IMR-90 (cell line): ENCODE results near the gene LIN7B. TPM values are rescaled to one million over a fixed set of nuclear protein-coding genes. Genes with fewer than 3 reads are reported as not detected.

Experiments used
- ATAC-seq: fragments of 200-7000 bp; cut with Tn5 transposase; 2 replicates; pipeline ENCODE4 v1.9.1; 2020; ENCODE audit warnings: low read depth, mild to moderate bottlenecking, moderate library complexity
- BruUV-seq: library from RNA; stranded (reverse); fragments of 400-500 nt; replicated peaks from 2 replicates; lab custom pipeline; 2021; lab: Mats Ljungman, UMichigan
- CTCF ChIA-PET: fragments of 300-600 bp; formaldehyde crosslinking; extraction: SDS; loops from one replicate; lab custom pipeline; 2021; ENCODE audit warnings: antibody characterized with exemption; lab: Yijun Ruan, JAX
- POLR2A ChIA-PET: fragments of 300-600 bp; sonication (Branson Sonifier 250); formaldehyde crosslinking; loops from one replicate; lab custom pipeline; 2022; ENCODE audit warnings: antibody characterized with exemption; ENCODE audit not compliant: unreplicated experiment; lab: Charles Lee
- DNase-seq: peaks from one replicate; pipeline ENCODE4 v3.0.0; 2013
- H2AFZ ChIP-seq: replicated peaks from 2 replicates; pipeline ENCODE3; 2013; ENCODE audit warnings: low read length, mild to moderate bottlenecking; ENCODE audit not compliant: poor library complexity
- H2AK5ac ChIP-seq: 2 replicates; pipeline ENCODE4 v1.6.1; 2013; ENCODE audit warnings: low read depth, low read length, inconsistent platforms
- H2AK9ac ChIP-seq: replicated peaks from 2 replicates; pipeline ENCODE3; 2013; ENCODE audit warnings: mild to moderate bottlenecking, low read depth, low read length, moderate library complexity; ENCODE audit not compliant: poor library complexity
- H2BK120ac ChIP-seq: 2 replicates; pipeline ENCODE4 v1.6.1; 2013; ENCODE audit warnings: low read depth, low read length, inconsistent platforms
- H2BK15ac ChIP-seq: 3 replicates; pipeline ENCODE4 v1.6.1; 2013; ENCODE audit warnings: low read depth, low read length, inconsistent platforms
- H2BK20ac ChIP-seq: 2 replicates; pipeline ENCODE4 v1.6.1; 2013; ENCODE audit warnings: low read depth, mild to moderate bottlenecking, inconsistent platforms, low read length, moderate library complexity
- H2BK5ac ChIP-seq: 2 replicates; pipeline ENCODE4 v1.6.1; 2013; ENCODE audit warnings: mild to moderate bottlenecking, low read depth, low read length, inconsistent platforms; ENCODE audit not compliant: poor library complexity, severe bottlenecking
- H3K14ac ChIP-seq: replicated peaks from 2 replicates; pipeline ENCODE4 v1.6.1; 2013; ENCODE audit warnings: low read depth, low read length, inconsistent platforms
- H3K18ac ChIP-seq: 2 replicates; pipeline ENCODE4 v1.6.1; 2013; ENCODE audit warnings: low read depth, low read length, control low read depth
- H3K23ac ChIP-seq: 2 replicates; pipeline ENCODE4 v1.6.1; 2013; ENCODE audit warnings: low read depth, low read length, inconsistent platforms
- H3K27ac ChIP-seq: 2 replicates; pipeline ENCODE4 v1.5.1; 2013; ENCODE audit warnings: mild to moderate bottlenecking, control low read depth, low read length; ENCODE audit not compliant: insufficient read depth
- H3K27me3 ChIP-seq: 2 replicates; pipeline ENCODE4 v1.6.1; 2013; ENCODE audit warnings: low read length; ENCODE audit not compliant: control insufficient read depth, insufficient read depth
- H3K36me3 ChIP-seq: 2 replicates; pipeline ENCODE4 v1.6.1; 2013; ENCODE audit warnings: low read length, mixed read lengths; ENCODE audit not compliant: control insufficient read depth, insufficient read depth
- H3K4ac ChIP-seq: 2 replicates; pipeline ENCODE4 v1.6.1; 2013; ENCODE audit warnings: low read depth, low read length, inconsistent platforms
- H3K4me1 ChIP-seq: 2 replicates; pipeline ENCODE4 v1.6.1; 2013; ENCODE audit warnings: low read length, mixed read lengths; ENCODE audit not compliant: control insufficient read depth, insufficient read depth
- H3K4me2 ChIP-seq: 2 replicates; pipeline ENCODE4 v1.6.1; 2013; ENCODE audit warnings: low read depth, mild to moderate bottlenecking, control low read depth, low read length, moderate library complexity
- H3K4me3 ChIP-seq: 2 replicates; pipeline ENCODE4 v1.5.1; 2013; ENCODE audit warnings: low read depth, mild to moderate bottlenecking, control low read depth, low read length, moderate library complexity; ENCODE audit not compliant: insufficient read depth
- H3K56ac ChIP-seq: 2 replicates; pipeline ENCODE4 v1.6.1; 2013; ENCODE audit warnings: low read length, inconsistent platforms; ENCODE audit not compliant: insufficient read depth; ENCODE audit errors: extremely low read depth
- H3K79me1 ChIP-seq, 2 experiments: 2 replicates each; pipeline ENCODE4 v1.6.1; 2013; ENCODE audit warnings: low read length in 2 of 2, inconsistent platforms in 1 of 2, low read depth in 1 of 2
- H3K9ac ChIP-seq: 2 replicates; pipeline ENCODE4 v1.6.1; 2013; ENCODE audit warnings: low read depth, low read length, control low read depth
- H3K9me1 ChIP-seq: 2 replicates; pipeline ENCODE4 v1.6.1; 2013; ENCODE audit warnings: low read length, inconsistent platforms; ENCODE audit not compliant: insufficient read depth
- H3K9me3 ChIP-seq: 2 replicates; pipeline ENCODE4 v1.6.1; 2013; ENCODE audit warnings: low read length; ENCODE audit not compliant: control insufficient read depth, insufficient read depth
- H4K20me1 ChIP-seq: 2 replicates; pipeline ENCODE4 v1.6.1; 2013; ENCODE audit warnings: low read length, inconsistent platforms; ENCODE audit not compliant: insufficient read depth
- H4K5ac ChIP-seq: 2 replicates; pipeline ENCODE4 v1.6.1; 2013; ENCODE audit warnings: mild to moderate bottlenecking, low read depth, low read length, control low read depth
- H4K8ac ChIP-seq, 2 experiments: 2 replicates each; pipeline ENCODE4 v1.6.1; 2013; ENCODE audit warnings: low read depth in 2 of 2, low read length in 2 of 2, control low read depth in 1 of 2, inconsistent platforms in 1 of 2
- H4K91ac ChIP-seq: 2 replicates; pipeline ENCODE4 v1.6.1; 2013; ENCODE audit warnings: low read depth, low read length, inconsistent platforms; ENCODE audit not compliant: insufficient read depth
- CEBPB ChIP-seq: IDR thresholded peaks from 2 replicates; pipeline ENCODE4 v1.6.1; 2012; ENCODE audit warnings: low read depth, low read length, improper control_type of control experiment
- MAZ ChIP-seq: IDR thresholded peaks from 2 replicates; pipeline ENCODE4 v1.6.1; 2012; ENCODE audit warnings: low read depth, mild to moderate bottlenecking, low read length, improper control_type of control experiment, moderate library complexity, borderline replicate concordance
- MXI1 ChIP-seq: IDR thresholded peaks from 2 replicates; pipeline ENCODE4 v1.6.1; 2012; ENCODE audit warnings: low read depth, mild to moderate bottlenecking, low read length, moderate library complexity, borderline replicate concordance
- RAD21 ChIP-seq: IDR thresholded peaks from 2 replicates; pipeline ENCODE4 v1.6.1; 2012; ENCODE audit warnings: low read length, improper control_type of control experiment
- RCOR1 ChIP-seq: IDR thresholded peaks from 2 replicates; pipeline ENCODE4 v1.6.1; 2012; ENCODE audit warnings: mild to moderate bottlenecking, low read length, improper control_type of control experiment; ENCODE audit not compliant: insufficient replicate concordance
- RFX5 ChIP-seq: IDR thresholded peaks from 2 replicates; pipeline ENCODE4 v1.8.0; 2012; ENCODE audit warnings: low read depth, mild to moderate bottlenecking, low read length, moderate library complexity
- WGBS, 2 experiments: methylation state at CpG; one replicate each; pipeline versions ENCODE4 v1.1.5 to v1.1.7; 2013; ENCODE audit warnings: missing lambda C conversion rate in 2 of 2; ENCODE audit not compliant: insufficient read length in 1 of 2; ENCODE audit errors: extremely low coverage in 2 of 2; 5-methylcytosine and 5-hydroxymethylcytosine counted together
- dilution Hi-C: fragments of 300-500 bp; cut with HindIII; formaldehyde crosslinking; loops from one replicate; pipeline ENCODE4 v1.14.3; 2018; ENCODE audit warnings: low sequenced_read_pairs; ENCODE audit not compliant: unreplicated experiment
- in situ Hi-C: fragments of 300-500 bp; cut with MboI; formaldehyde crosslinking; loops from 3 replicates; pipeline ENCODE4 v1.14.3; 2019; ENCODE audit warnings: low sequenced_read_pairs, inconsistent platforms, mixed read lengths
- intact Hi-C: fragments of 100-400 bp; cut with micrococcal nuclease; formaldehyde crosslinking; loops from 2 replicates; pipeline ENCODE4 v1.10.0; 2022
- polyA plus RNA-seq, 3 experiments: library from polyadenylated mRNA; depleted of rRNA; stranded (reverse); fragments of >200 nt; gene quantifications; 2 replicates each; pipeline ENCODE4 v1.2.3, GENCODE V29; 2012; ENCODE audit warnings: low replicate concordance in 1 of 3
- total RNA-seq: library from RNA; depleted of rRNA; stranded (reverse); fragments of >200 nt; gene quantifications from 2 replicates; pipeline ENCODE4 v1.2.3, GENCODE V29; 2012
- TF ChIP-seq, protein P1 (sequence below): fragments of 150-350 bp; IDR thresholded peaks from 2 replicates; pipeline ENCODE4 v1.6.1; 2017; ENCODE audit warnings: mild to moderate bottlenecking, antibody characterized with exemption, low read length, low read depth
- TF ChIP-seq, protein P2 (sequence below): fragments of 150-350 bp; IDR thresholded peaks from 2 replicates; pipeline ENCODE4 v1.6.1; 2016; ENCODE audit warnings: low read depth, mild to moderate bottlenecking, low read length, moderate library complexity, borderline replicate concordance

Gene LIN7B
- total and polyA plus RNA-seq, 2 of the 4 experiments (the other 2 are of a cell fraction) = 3.8 to 8.0 TPM

DNA sequence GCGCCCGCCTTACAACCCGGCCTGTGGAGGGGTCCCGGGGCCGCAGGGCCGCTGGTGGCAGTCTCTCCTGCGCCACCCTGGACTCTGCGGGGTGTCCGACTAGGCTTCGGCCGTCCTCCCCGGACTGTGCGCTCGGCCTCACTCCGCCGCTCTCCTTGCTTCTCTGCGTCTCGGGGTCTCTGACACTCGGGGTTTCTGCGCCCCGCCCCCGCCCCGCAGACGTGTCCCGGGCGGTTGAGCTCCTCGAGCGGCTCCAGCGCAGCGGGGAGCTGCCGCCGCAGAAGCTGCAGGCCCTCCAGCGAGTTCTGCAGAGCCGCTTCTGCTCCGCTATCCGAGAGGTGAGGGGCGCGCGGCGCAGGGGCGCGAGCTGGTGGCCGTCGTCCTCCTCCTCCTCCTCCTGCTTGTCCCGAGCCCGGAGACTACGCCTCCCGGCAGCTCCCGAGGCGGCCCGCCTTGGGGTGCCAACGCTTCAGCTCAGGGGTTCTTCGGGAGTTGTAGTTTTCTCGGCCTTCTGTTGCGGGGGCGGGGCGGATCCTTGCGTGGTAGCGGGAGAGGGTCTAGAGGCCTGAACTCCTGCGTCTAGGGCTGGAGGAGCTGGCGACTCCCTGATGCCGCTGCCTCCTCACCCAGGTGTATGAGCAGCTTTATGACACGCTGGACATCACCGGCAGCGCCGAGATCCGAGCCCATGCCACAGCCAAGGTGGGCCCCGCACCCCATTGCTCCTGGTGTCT is 627 bp downstream of the LIN7B start:
- H2BK20ac ChIP-seq = no peak overlapping the region
- in situ Hi-C loops = no loop called here
- WGBS, 2 experiments = 0% methylated on average over 30 of the region's 68 CpGs; no CpG with 5 or more reads in 1 of the 2 experiments
- H4K8ac ChIP-seq = peak overlapping the region in 1 of 2 experiments; percentile 65; a peak in 2 of 4 replicates
- H2BK120ac ChIP-seq = peak overlapping the region; percentile 22; the same call in 1 of the 2 replicates
- dilution Hi-C loops = no loop called here
- peak overlapping the region; percentile 52 for H3K4ac ChIP-seq
- H3K36me3 ChIP-seq = peaks cover 2% of the 10 kb centered on the region; the same call in 1 of the 2 replicates
- H3K79me1 ChIP-seq = peaks cover 4 to 41% of the 10 kb centered on the region in 2 experiments; a peak in 3 of 4 replicates
- H3K27me3 ChIP-seq = no peaks in the 10 kb centered on the region
- H3K18ac ChIP-seq = no peak overlapping the region
- no peak overlapping the region for H2BK15ac ChIP-seq
- no peaks in the 10 kb centered on the region for H3K9me3 ChIP-seq
- 0 out of 2 replicates have a peak overlapping the region, but pooled peaks have one; percentile 62 for H3K14ac ChIP-seq
- peaks cover 20% of the 10 kb centered on the region for H3K9me1 ChIP-seq
- H4K20me1 ChIP-seq = peaks cover 2% of the 10 kb centered on the region
- peak overlapping the region; percentile 18 for H2BK5ac ChIP-seq
- ATAC-seq = peak; percentile 18
- no peak overlapping the region for H2AK5ac ChIP-seq
- H3K4me3 ChIP-seq = peak overlapping the region; percentile 96
- POLR2A ChIA-PET = no interaction called here
- intact Hi-C loops = loop anchor here (5.0 kb wide), 1 partner anchor 83 kb away; no protein-coding TSS in a partner anchor
- no peak overlapping the region for H3K23ac ChIP-seq
- H4K5ac ChIP-seq = peak overlapping the region; percentile 48; the same call in 1 of the 2 replicates
- TF ChIP-seq, protein P1, sequence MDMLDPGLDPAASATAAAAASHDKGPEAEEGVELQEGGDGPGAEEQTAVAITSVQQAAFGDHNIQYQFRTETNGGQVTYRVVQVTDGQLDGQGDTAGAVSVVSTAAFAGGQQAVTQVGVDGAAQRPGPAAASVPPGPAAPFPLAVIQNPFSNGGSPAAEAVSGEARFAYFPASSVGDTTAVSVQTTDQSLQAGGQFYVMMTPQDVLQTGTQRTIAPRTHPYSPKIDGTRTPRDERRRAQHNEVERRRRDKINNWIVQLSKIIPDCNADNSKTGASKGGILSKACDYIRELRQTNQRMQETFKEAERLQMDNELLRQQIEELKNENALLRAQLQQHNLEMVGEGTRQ = no peak
- TF ChIP-seq RFX5 (no peak), CEBPB (no peak), MXI1 (no peak), RAD21 (no peak), MAZ (no peak; the same call in 1 of the 2 replicates), RCOR1 (no peak)
- TF ChIP-seq, protein P2, sequence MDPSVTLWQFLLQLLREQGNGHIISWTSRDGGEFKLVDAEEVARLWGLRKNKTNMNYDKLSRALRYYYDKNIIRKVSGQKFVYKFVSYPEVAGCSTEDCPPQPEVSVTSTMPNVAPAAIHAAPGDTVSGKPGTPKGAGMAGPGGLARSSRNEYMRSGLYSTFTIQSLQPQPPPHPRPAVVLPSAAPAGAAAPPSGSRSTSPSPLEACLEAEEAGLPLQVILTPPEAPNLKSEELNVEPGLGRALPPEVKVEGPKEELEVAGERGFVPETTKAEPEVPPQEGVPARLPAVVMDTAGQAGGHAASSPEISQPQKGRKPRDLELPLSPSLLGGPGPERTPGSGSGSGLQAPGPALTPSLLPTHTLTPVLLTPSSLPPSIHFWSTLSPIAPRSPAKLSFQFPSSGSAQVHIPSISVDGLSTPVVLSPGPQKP = no peak
- peak overlapping the region; percentile 57; the same call in 1 of the 2 replicates for H3K27ac ChIP-seq
- peak overlapping the region; percentile 98 for H2AK9ac ChIP-seq
- no TSS peak for BruUV-seq
- CTCF ChIA-PET = interaction anchor here (1.6 to 2.9 kb wide), 4 partner anchors 13 to 84 kb away, joined by 4 to 13 read pairs (median 5); no protein-coding TSS in a partner anchor
- peak overlapping the region; percentile 71 for H3K9ac ChIP-seq
- peak; percentile 33 for DNase-seq
- H4K91ac ChIP-seq = peak overlapping the region; percentile 43; the same call in 1 of the 2 replicates
- H2AFZ ChIP-seq = peak overlapping the region; percentile 98
- H3K4me1 ChIP-seq = peaks cover 8% of the 10 kb centered on the region
- H3K4me2 ChIP-seq = peak overlapping the region; percentile 84
- H3K56ac ChIP-seq = no peak overlapping the region
